Endodermal cell (in vitro differentiated cells): ENCODE data around the gene DENND2A. TPM values are rescaled to one million over a fixed set of nuclear protein-coding genes. Genes with fewer than 3 reads are reported as not detected.

ENCODE experiments used
- DNase-seq: peaks from one replicate; pipeline ENCODE4 v3.0.0-alpha.2; 2017
- H3K27ac ChIP-seq: 2 replicates; pipeline ENCODE4 v1.5.1; 2013; ENCODE audit warnings: mild to moderate bottlenecking, low read depth, low read length, moderate library complexity
- H3K27me3 ChIP-seq: 2 replicates; pipeline ENCODE4 v1.6.1; 2013; ENCODE audit warnings: mild to moderate bottlenecking, low read length, moderate library complexity; ENCODE audit not compliant: insufficient read depth, control insufficient read depth, poor library complexity, severe bottlenecking
- H3K36me3 ChIP-seq: 2 replicates; pipeline ENCODE4 v1.7.0; 2013; ENCODE audit warnings: mild to moderate bottlenecking, low read length, moderate library complexity; ENCODE audit not compliant: control insufficient read depth, insufficient read depth
- H3K4me1 ChIP-seq: one replicate; pipeline ENCODE4 v1.7.0; 2013; ENCODE audit warnings: low read length; ENCODE audit not compliant: control insufficient read depth, insufficient read depth
- H3K4me3 ChIP-seq: 2 replicates; pipeline ENCODE4 v1.5.1; 2013; ENCODE audit warnings: mild to moderate bottlenecking, low read length, moderate library complexity
- H3K9ac ChIP-seq: 2 replicates; pipeline ENCODE4 v1.6.1; 2013; ENCODE audit warnings: mild to moderate bottlenecking, low read length, moderate library complexity; ENCODE audit not compliant: poor library complexity, severe bottlenecking; ENCODE audit errors: extremely low read depth
- H3K9me3 ChIP-seq: 2 replicates; pipeline ENCODE4 v1.6.1; 2013; ENCODE audit warnings: mild to moderate bottlenecking, low read length, moderate library complexity; ENCODE audit not compliant: control insufficient read depth
- H3K27ac Mint-ChIP-seq: 2 replicates; pipeline ENCODE4 v1.8.0; 2020; ENCODE audit warnings: mixed read lengths
- H3K27me3 Mint-ChIP-seq: 2 replicates; pipeline ENCODE4 v1.8.0; 2021; ENCODE audit warnings: mild to moderate bottlenecking, mixed read lengths; ENCODE audit not compliant: insufficient read depth
- H3K36me3 Mint-ChIP-seq: 2 replicates; pipeline ENCODE4 v1.8.0; 2020; ENCODE audit warnings: low read depth, mixed read lengths
- H3K4me1 Mint-ChIP-seq: 2 replicates; pipeline ENCODE4 v1.8.0; 2020; ENCODE audit warnings: mixed read lengths
- H3K4me3 Mint-ChIP-seq: 2 replicates; pipeline ENCODE4 v1.8.0; 2020; ENCODE audit warnings: mild to moderate bottlenecking, moderate library complexity, mixed read lengths
- H3K9me3 Mint-ChIP-seq: 2 replicates; pipeline ENCODE4 v1.8.0; 2020; ENCODE audit warnings: mild to moderate bottlenecking, mixed read lengths
- WGBS, 2 experiments: methylation state at CpG; one replicate each; pipeline versions ENCODE4 v1.1.5 to v1.1.7; 2013; ENCODE audit warnings: missing lambda C conversion rate in 2 of 2, mixed read lengths in 1 of 2; ENCODE audit not compliant: insufficient coverage in 1 of 2, insufficient read length in 1 of 2; 5-methylcytosine and 5-hydroxymethylcytosine counted together
- total RNA-seq, 2 donors: library from RNA; stranded (reverse); fragmentation: NEBNext Ultra II Directional in 1 of 2; extraction: Animal tissue kit (Norgen Biotek cat#: 25700) in 1 of 2; gene quantifications; 2 replicates in 1 of 2; 3 replicates in 1 of 2; pipeline ENCODE4 v1.2.1, GENCODE V29; 2021
- TF ChIP-seq, protein P1 (sequence below): fragments of 200-600 bp; sonication (generic); conservative IDR thresholded peaks from 2 replicates; pipeline ENCODE4 v1.5.0; 2021; ENCODE audit warnings: antibody characterized with exemption, mild to moderate bottlenecking

DENND2A gene
- total RNA-seq, 2 donors from 2014 or later: 28.5 to 40.6 TPM

DNA sequence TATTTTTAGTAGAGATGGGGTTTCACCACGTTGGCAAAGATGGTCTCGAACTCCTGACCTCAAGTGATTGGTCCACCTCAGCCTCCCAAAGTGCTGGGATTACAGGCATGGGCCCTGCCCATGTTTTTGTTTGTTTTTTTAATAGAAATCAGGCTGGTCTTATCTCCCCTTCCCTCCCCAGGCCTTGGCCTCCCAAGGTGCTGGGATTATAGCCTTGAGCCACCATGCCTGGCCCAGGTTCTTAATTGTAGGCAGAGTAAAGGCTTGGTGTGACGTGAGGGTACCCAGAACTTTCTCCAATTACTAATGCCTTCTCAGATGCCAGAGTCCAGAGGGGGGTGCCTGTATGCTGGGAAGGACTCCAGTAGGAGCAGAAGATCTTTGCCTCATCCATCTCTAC is 156.1 kb downstream of the DENND2A start:
- TF ChIP-seq, protein P1, sequence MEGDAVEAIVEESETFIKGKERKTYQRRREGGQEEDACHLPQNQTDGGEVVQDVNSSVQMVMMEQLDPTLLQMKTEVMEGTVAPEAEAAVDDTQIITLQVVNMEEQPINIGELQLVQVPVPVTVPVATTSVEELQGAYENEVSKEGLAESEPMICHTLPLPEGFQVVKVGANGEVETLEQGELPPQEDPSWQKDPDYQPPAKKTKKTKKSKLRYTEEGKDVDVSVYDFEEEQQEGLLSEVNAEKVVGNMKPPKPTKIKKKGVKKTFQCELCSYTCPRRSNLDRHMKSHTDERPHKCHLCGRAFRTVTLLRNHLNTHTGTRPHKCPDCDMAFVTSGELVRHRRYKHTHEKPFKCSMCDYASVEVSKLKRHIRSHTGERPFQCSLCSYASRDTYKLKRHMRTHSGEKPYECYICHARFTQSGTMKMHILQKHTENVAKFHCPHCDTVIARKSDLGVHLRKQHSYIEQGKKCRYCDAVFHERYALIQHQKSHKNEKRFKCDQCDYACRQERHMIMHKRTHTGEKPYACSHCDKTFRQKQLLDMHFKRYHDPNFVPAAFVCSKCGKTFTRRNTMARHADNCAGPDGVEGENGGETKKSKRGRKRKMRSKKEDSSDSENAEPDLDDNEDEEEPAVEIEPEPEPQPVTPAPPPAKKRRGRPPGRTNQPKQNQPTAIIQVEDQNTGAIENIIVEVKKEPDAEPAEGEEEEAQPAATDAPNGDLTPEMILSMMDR: no peak
- peak; percentile 79 for DNase-seq
- H3K36me3 Mint-ChIP-seq: no peaks in the 10 kb centered on the region
- no peaks in the 10 kb centered on the region for H3K27me3 Mint-ChIP-seq
- H3K4me1 Mint-ChIP-seq: peaks cover 42% of the 10 kb centered on the region
- WGBS, 2 experiments: 65 to 100% methylated on average over 3 of the region's 3 CpGs
- Histone ChIP-seq H3K4me3 (no peak overlapping the region), H3K9me3 (no peaks in the 10 kb centered on the region), H3K36me3 (no peaks in the 10 kb centered on the region), H3K27me3 (no peaks in the 10 kb centered on the region), H3K27ac (no peak overlapping the region), H3K9ac (no peak overlapping the region), H3K4me1 (no peaks in the 10 kb centered on the region)
- peak overlapping the region; percentile 91 for H3K27ac Mint-ChIP-seq
- H3K4me3 Mint-ChIP-seq: no peak overlapping the region
- H3K9me3 Mint-ChIP-seq: no peaks in the 10 kb centered on the region

DNA sequence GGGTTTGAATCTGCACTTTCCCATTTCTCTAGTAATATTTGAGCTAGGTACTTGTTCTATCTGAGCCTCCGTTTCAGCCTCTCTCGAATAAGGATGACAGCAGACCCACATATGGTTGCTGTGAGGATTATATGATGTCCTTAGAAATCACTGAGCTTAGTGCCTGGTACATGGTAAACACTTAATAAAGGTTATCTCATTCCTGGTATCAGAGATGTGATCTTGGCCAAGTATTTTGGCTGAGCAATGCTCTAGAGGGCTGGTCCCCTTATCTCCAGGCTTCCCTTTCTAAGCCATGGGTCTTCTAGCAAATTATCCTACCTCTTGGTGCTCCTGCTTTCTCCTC is 160.9 kb downstream of the DENND2A start:
- Mint-ChIP-seq H3K27ac (peak overlapping the region; percentile 88), H3K36me3 (peaks cover 3% of the 10 kb centered on the region), H3K9me3 (no peaks in the 10 kb centered on the region), H3K27me3 (no peaks in the 10 kb centered on the region), H3K4me1 (peaks cover 33% of the 10 kb centered on the region), H3K4me3 (peak overlapping the region; percentile 96)
- H3K27me3 ChIP-seq: no peaks in the 10 kb centered on the region
- peaks cover 5% of the 10 kb centered on the region for H3K36me3 ChIP-seq
- no peaks in the 10 kb centered on the region for H3K9me3 ChIP-seq
- no peak for DNase-seq
- WGBS, 2 experiments: 44% methylated on average over 2 of the region's 2 CpGs; no CpG with 5 or more reads in 1 of the 2 experiments
- TF ChIP-seq, protein P1: no peak
- no peaks in the 10 kb centered on the region for H3K4me1 ChIP-seq
- H3K9ac ChIP-seq: no peak overlapping the region
- peak overlapping the region; percentile 88 for H3K4me3 ChIP-seq
- no peak overlapping the region for H3K27ac ChIP-seq

DNA sequence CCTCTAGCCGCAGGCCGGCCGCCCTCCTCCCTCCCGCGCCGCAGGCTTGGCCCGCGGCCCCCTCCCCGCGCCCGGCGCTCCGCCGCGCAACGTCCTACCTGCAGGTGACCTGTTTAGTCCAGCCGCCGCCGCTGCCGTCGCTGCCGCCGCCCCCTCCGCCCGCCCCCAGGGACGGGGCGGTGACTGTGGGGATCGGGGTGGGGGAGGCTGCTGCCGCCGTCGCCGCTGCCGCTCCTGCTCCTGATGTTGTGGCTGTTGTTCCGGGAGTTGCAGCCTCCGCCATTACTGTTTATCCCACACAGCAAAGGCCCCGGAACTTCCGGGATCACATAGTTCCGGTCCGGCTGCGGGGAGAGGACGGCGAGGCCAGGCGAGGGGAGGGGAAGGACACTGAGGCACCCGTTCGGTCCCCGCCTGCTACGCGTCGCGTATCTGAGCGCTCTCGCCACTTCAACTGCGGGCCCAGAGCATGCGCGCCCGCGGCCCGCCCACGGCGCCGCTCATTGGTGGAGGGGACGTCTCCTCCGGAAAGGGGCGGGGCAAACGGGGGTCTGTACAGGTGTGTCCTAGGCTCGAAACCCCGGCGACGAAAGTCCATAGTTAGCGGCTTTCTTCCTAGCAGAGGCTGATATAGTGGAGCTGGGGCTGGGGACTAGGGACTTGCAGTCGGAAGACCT is 161.4 kb downstream of the DENND2A start, which contains the start of gene MKRN1:
MKRN1 (minus strand) TSS at position 444 of the 677 bp plus-strand sequence; CDS start at position 283, 161 bp downstream.
- Mint-ChIP-seq H3K27ac (peak within 1 kb of the TSS; percentile 99), H3K4me1 (peaks cover 29% of the 10 kb centered on the region), H3K9me3 (no peaks in the 10 kb centered on the region), H3K27me3 (no peaks in the 10 kb centered on the region), H3K36me3 (peaks cover 3% of the 10 kb centered on the region), H3K4me3 (peak within 1 kb of the TSS; percentile 96)
- DNase-seq: peak; percentile 99
- Histone ChIP-seq H3K4me3 (peak within 1 kb of the TSS; percentile 88), H3K9me3 (no peaks in the 10 kb centered on the region), H3K36me3 (peaks cover 5% of the 10 kb centered on the region), H3K27ac (peak within 1 kb of the TSS; percentile 95), H3K27me3 (no peaks in the 10 kb centered on the region), H3K9ac (peak within 1 kb of the TSS; percentile 91), H3K4me1 (no peaks in the 10 kb centered on the region)
- 0% methylated on average over 10 to 71 of the region's 71 CpGs for WGBS, 2 experiments
- TF ChIP-seq, protein P1: no peak
